Measurements from ENCODE around the gene SEMA6A. TPM values are rescaled to one million over a fixed set of nuclear protein-coding genes. Genes with fewer than 3 reads are reported as not detected.
A peak's percentile ranks its signal among the peaks of the same experiment; 100 is the strongest.

The SEMA6A gene
- total and polyA plus RNA-seq, 10 of the 15 experiments (the other 5 are each of a cell fraction or from before 2014, with no cell fraction given), result 0.16 to 10.2 (median 1.1) TPM

DNA sequence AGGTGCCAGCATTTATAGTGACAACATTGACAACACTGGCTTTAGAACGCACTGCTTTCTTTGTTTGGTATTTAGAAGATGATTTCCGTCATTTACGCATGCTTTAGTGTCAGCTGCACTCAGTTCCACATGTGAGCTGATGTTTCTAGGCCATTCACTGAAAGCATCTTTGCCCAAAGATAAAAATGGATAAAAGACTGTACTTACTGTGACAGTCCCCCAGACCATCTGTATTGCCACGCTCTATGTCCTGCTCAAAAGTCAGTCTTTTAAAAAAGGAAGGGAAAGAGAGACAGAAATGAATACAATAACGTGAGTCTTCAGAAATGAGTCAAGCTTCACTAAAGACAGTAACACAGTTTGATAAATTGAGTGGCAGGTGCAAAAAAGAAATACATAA lies 99.3 kb downstream of the SEMA6A start (continued):
- TF ChIP-seq CREB1 (IDR thresholded peaks at IDR 0.05; ENCODE audit: low read depth) (no peak), HCFC1 (IDR thresholded peaks at IDR 0.05; ENCODE audit: low read length) (no peak), PAX5 (IDR thresholded peaks at IDR 0.05; ENCODE audit: borderline replicate concordance, low read depth, low read length) (no peak), BHLHE40 (IDR thresholded peaks at IDR 0.05; ENCODE audit: borderline replicate concordance in 1 of 2, low read depth in 2 of 2, low read length in 1 of 2) (peak; percentile 22 to 41; a peak in 1 of 4 replicates)
- TF ChIP-seq, protein P1, sequence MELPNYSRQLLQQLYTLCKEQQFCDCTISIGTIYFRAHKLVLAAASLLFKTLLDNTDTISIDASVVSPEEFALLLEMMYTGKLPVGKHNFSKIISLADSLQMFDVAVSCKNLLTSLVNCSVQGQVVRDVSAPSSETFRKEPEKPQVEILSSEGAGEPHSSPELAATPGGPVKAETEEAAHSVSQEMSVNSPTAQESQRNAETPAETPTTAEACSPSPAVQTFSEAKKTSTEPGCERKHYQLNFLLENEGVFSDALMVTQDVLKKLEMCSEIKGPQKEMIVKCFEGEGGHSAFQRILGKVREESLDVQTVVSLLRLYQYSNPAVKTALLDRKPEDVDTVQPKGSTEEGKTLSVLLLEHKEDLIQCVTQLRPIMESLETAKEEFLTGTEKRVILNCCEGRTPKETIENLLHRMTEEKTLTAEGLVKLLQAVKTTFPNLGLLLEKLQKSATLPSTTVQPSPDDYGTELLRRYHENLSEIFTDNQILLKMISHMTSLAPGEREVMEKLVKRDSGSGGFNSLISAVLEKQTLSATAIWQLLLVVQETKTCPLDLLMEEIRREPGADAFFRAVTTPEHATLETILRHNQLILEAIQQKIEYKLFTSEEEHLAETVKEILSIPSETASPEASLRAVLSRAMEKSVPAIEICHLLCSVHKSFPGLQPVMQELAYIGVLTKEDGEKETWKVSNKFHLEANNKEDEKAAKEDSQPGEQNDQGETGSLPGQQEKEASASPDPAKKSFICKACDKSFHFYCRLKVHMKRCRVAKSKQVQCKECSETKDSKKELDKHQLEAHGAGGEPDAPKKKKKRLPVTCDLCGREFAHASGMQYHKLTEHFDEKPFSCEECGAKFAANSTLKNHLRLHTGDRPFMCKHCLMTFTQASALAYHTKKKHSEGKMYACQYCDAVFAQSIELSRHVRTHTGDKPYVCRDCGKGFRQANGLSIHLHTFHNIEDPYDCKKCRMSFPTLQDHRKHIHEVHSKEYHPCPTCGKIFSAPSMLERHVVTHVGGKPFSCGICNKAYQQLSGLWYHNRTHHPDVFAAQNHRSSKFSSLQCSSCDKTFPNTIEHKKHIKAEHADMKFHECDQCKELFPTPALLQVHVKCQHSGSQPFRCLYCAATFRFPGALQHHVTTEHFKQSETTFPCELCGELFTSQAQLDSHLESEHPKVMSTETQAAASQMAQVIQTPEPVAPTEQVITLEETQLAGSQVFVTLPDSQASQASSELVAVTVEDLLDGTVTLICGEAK (IDR thresholded peaks at IDR 0.05; ENCODE audit: borderline replicate concordance), result no peak

DNA sequence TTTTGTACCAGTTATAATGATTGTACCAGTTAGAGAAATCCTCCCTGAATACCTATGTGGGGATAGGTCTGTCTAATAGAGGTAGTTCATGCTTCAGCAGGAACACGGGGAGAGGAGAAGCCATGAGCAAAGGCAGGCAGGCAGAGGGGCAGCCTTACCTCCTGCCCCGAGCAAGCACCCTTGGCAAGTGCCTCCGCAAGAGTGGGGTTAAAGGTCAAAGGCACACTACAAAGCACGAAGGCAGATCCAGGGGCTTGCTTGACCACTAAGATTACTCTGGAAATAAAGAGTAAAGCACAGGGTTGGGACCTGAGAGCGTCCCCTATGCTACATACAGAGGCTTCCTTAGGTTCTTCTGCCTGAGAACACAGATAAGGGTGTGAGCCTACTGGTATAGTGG lies 100.9 kb downstream of the SEMA6A start:
- no TSS peak for BruUV-seq (replicated peaks)
- DNase-seq (ENCODE audit: low read depth, low spot score) (no peak), ATAC-seq (no peak), FAIRE-seq (no peak)
- Histone ChIP-seq H3K36me3 (ENCODE audit: control insufficient read depth in 2 of 2, insufficient read depth in 2 of 2, low read length in 1 of 2) (peaks cover 0 to 3% of the 10 kb centered on the region in 2 experiments; a peak in 2 of 4 replicates), H3K27me3 (replicated peaks in 1 of 2; ENCODE audit: control insufficient read depth in 2 of 2, insufficient read depth in 2 of 2, low read length in 1 of 2) (no peaks in the 10 kb centered on the region), H3K79me2 (ENCODE audit: control insufficient read depth, insufficient read depth, low read length) (no peaks in the 10 kb centered on the region), H3K27ac (ENCODE audit: control insufficient read depth, insufficient read depth) (no peak overlapping the region), H3K4me2 (ENCODE audit: control insufficient read depth, insufficient read depth) (no peak overlapping the region), H3K4me3 (no peak overlapping the region), H4K20me1 (ENCODE audit: control insufficient read depth, insufficient read depth) (no peaks in the 10 kb centered on the region), H3K4me1 (ENCODE audit: control insufficient read depth, insufficient read depth, low read length) (no peaks in the 10 kb centered on the region; the same call in 1 of the 2 replicates), H2AFZ (ENCODE audit: control insufficient read depth, low read depth, low read length) (no peak overlapping the region), H3K9ac (ENCODE audit: control insufficient read depth, insufficient read depth, low read length) (no peak overlapping the region), H3K9me3 (replicated peaks; ENCODE audit: control insufficient read depth, insufficient read depth, low read length) (peaks cover 13% of the 10 kb centered on the region; the same call in 2 of the 3 replicates)
- POLR2A ChIA-PET, result no interaction called here
- SMC1A ChIA-PET (ENCODE audit: uncharacterized antibody, unreplicated experiment), result interaction anchor here (0.8 to 1.5 kb wide), 2 partner anchors 19 to 555 kb away, joined by 3 read pairs; no protein-coding TSS in a partner anchor
- CTCF ChIA-PET, result interaction anchor here (3.1 kb wide), 1 partner anchor 337 kb away, joined by 11 read pairs; no protein-coding TSS in a partner anchor
- 64% methylated on average over 5 of the region's 5 CpGs for WGBS (ENCODE audit: insufficient coverage, insufficient replicate concordance, low lambda C conversion rate, missing lambda C conversion rate)
- no peak for TF ChIP-seq ETV6 (conservative IDR thresholded peaks at IDR 0.05 in 1 of 2, IDR thresholded peaks at IDR 0.05 in 1 of 2; ENCODE audit: borderline replicate concordance in 1 of 2, low read depth in 1 of 2)
- TF ChIP-seq RCOR1 (conservative IDR thresholded peaks at IDR 0.05; ENCODE audit: low read depth, low read length), result no peak
- TF ChIP-seq HDAC2 (IDR thresholded peaks at IDR 0.05), result no peak
- no peak for TF ChIP-seq MXI1 (IDR thresholded peaks at IDR 0.05; ENCODE audit: low read depth, low read length)
- no peak for TF ChIP-seq ZNF622 (IDR thresholded peaks at IDR 0.05)
- no peak for TF ChIP-seq BMI1 (IDR thresholded peaks at IDR 0.05; ENCODE audit: borderline replicate concordance)
- TF ChIP-seq, protein P2, sequence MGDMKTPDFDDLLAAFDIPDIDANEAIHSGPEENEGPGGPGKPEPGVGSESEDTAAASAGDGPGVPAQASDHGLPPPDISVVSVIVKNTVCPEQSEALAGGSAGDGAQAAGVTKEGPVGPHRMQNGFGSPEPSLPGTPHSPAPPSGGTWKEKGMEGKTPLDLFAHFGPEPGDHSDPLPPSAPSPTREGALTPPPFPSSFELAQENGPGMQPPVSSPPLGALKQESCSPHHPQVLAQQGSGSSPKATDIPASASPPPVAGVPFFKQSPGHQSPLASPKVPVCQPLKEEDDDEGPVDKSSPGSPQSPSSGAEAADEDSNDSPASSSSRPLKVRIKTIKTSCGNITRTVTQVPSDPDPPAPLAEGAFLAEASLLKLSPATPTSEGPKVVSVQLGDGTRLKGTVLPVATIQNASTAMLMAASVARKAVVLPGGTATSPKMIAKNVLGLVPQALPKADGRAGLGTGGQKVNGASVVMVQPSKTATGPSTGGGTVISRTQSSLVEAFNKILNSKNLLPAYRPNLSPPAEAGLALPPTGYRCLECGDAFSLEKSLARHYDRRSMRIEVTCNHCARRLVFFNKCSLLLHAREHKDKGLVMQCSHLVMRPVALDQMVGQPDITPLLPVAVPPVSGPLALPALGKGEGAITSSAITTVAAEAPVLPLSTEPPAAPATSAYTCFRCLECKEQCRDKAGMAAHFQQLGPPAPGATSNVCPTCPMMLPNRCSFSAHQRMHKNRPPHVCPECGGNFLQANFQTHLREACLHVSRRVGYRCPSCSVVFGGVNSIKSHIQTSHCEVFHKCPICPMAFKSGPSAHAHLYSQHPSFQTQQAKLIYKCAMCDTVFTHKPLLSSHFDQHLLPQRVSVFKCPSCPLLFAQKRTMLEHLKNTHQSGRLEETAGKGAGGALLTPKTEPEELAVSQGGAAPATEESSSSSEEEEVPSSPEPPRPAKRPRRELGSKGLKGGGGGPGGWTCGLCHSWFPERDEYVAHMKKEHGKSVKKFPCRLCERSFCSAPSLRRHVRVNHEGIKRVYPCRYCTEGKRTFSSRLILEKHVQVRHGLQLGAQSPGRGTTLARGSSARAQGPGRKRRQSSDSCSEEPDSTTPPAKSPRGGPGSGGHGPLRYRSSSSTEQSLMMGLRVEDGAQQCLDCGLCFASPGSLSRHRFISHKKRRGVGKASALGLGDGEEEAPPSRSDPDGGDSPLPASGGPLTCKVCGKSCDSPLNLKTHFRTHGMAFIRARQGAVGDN (IDR thresholded peaks at IDR 0.05), result no peak
- in situ Hi-C loops (cut with MboI), result no loop called here
- RAD21 ChIA-PET (ENCODE audit: unreplicated experiment), result interaction anchor here (1.0 to 1.6 kb wide), 2 partner anchors 10 to 23 kb away, joined by 3 to 4 read pairs; no protein-coding TSS in a partner anchor
- intact Hi-C loops (cut with micrococcal nuclease; ENCODE audit: unreplicated experiment), result no loop called here
